Osteocyte (in vitro differentiated cells): ENCODE results near the gene OPCML. TPM values are rescaled to one million over a fixed set of nuclear protein-coding genes. Genes with fewer than 3 reads are reported as not detected.

Experiments used
- DNase-seq: peaks from one replicate; pipeline ENCODE4 v3.0.0; 2021; ENCODE audit warnings: mixed read lengths; ENCODE audit not compliant: unreplicated experiment; ENCODE audit errors: extremely low spot score
- H3K27ac Mint-ChIP-seq: one replicate; pipeline ENCODE4 v1.8.0; 2021; ENCODE audit warnings: mild to moderate bottlenecking, mixed read lengths; ENCODE audit not compliant: unreplicated experiment
- H3K27me3 Mint-ChIP-seq: one replicate; pipeline ENCODE4 v1.8.0; 2021; ENCODE audit warnings: mixed read lengths; ENCODE audit not compliant: unreplicated experiment
- H3K36me3 Mint-ChIP-seq: one replicate; pipeline ENCODE4 v1.8.0; 2021; ENCODE audit warnings: mixed read lengths; ENCODE audit not compliant: unreplicated experiment
- H3K4me1 Mint-ChIP-seq: one replicate; pipeline ENCODE4 v1.8.0; 2021; ENCODE audit warnings: mixed read lengths; ENCODE audit not compliant: unreplicated experiment
- H3K4me3 Mint-ChIP-seq: one replicate; pipeline ENCODE4 v1.8.0; 2021; ENCODE audit warnings: mild to moderate bottlenecking, moderate library complexity, mixed read lengths; ENCODE audit not compliant: unreplicated experiment
- H3K9me3 Mint-ChIP-seq: one replicate; pipeline ENCODE4 v1.8.0; 2021; ENCODE audit warnings: mixed read lengths; ENCODE audit not compliant: unreplicated experiment
- CTCF ChIP-seq: fragments of 200-600 bp; sonication (generic); IDR thresholded peaks from 2 replicates; pipeline ENCODE4 v1.5.0; 2021; ENCODE audit warnings: antibody characterized with exemption, mild to moderate bottlenecking, moderate library complexity
- total RNA-seq: library from RNA; stranded (reverse); gene quantifications from 2 replicates; pipeline ENCODE4 v1.2.1, GENCODE V29; 2021

OPCML gene
- total RNA-seq, 1 donor from 2014 or later = 0.11 TPM

DNA sequence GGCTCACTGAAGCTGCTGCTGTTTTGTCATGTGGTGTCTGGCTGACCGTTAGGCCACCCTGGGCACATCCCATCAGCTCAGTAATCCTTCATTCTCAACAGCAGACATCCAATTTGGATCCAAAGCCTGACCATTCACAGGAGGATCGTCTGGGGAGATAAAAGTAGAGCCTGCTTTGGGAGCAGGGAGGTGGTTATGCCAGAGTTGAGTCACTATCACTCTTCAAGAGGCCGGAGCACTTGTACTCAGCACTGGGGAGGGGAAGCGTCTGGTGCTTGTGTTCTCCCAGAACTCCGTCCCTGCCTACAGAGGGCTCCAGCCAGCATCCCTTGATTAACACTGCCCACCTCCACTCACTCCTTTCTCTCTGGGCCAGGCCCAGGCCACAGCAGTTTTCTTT is 382.6 kb downstream of the OPCML start:
- Mint-ChIP-seq H3K9me3 (no peaks in the 10 kb centered on the region), H3K36me3 (no peaks in the 10 kb centered on the region), H3K27ac (no peak overlapping the region), H3K4me3 (no peak overlapping the region), H3K4me1 (no peaks in the 10 kb centered on the region), H3K27me3 (no peaks in the 10 kb centered on the region)
- no peak for TF ChIP-seq CTCF
- no peak for DNase-seq

- no peak for TF ChIP-seq CTCF
- Mint-ChIP-seq H3K9me3 (no peaks in the 10 kb centered on the region), H3K27me3 (no peaks in the 10 kb centered on the region), H3K4me1 (no peaks in the 10 kb centered on the region), H3K4me3 (no peak overlapping the region), H3K27ac (no peak overlapping the region), H3K36me3 (no peaks in the 10 kb centered on the region)
- no peak for DNase-seq
Measured at GRCh38 chr11:133147625-133148024, 384.7 kb downstream of the OPCML start.

DNA sequence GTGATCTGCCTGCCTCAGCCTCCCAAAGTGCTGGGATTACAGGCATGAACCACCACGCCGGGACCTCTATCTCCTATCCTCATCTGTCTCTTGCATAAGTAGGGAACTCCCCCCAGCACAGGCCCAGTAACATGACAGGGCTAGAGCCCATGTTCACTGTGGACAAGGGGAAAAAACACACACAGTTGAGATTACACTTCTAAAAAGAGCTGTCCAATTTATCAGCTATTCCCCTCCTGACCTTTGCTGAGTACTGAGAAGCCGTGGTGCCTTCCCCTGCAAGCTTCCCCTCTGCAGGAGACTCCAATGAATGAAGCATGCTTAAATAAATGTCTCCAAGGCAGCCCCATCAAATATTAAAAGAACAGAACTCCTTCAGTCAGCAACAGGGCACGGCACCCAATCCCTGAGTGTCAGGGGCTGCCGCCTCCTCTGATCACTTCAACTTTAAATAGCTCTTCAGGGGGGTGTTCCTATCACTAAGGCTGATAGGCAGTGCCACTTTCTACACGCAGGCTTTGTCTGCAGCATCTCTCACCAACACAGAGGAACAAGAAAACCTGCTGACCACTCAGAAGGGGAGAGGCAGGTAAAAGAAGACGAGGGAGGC is 385.5 kb downstream of the OPCML start:
- DNase-seq = no peak
- no peak overlapping the region for H3K27ac Mint-ChIP-seq
- no peak for TF ChIP-seq CTCF
- H3K4me3 Mint-ChIP-seq = no peak overlapping the region
- no peaks in the 10 kb centered on the region for H3K36me3 Mint-ChIP-seq
- H3K27me3 Mint-ChIP-seq = no peaks in the 10 kb centered on the region
- H3K4me1 Mint-ChIP-seq = no peaks in the 10 kb centered on the region
- H3K9me3 Mint-ChIP-seq = no peaks in the 10 kb centered on the region

- Mint-ChIP-seq H3K27ac (no peak overlapping the region), H3K36me3 (no peaks in the 10 kb centered on the region), H3K9me3 (no peaks in the 10 kb centered on the region), H3K4me1 (no peaks in the 10 kb centered on the region), H3K4me3 (no peak overlapping the region), H3K27me3 (peaks cover 4% of the 10 kb centered on the region)
- DNase-seq = no peak
- TF ChIP-seq CTCF = no peak
Measured at GRCh38 chr11:133137939-133138338, 394.4 kb downstream of the OPCML start.

GRCh38 chr11:133137270-133137669 is 395.0 kb downstream of the OPCML start:
- H3K4me1 Mint-ChIP-seq = no peaks in the 10 kb centered on the region
- no peak for DNase-seq
- no peaks in the 10 kb centered on the region for H3K9me3 Mint-ChIP-seq
- peaks cover 4% of the 10 kb centered on the region for H3K27me3 Mint-ChIP-seq
- no peak overlapping the region for H3K4me3 Mint-ChIP-seq
- TF ChIP-seq CTCF = no peak
- H3K27ac Mint-ChIP-seq = no peak overlapping the region
- H3K36me3 Mint-ChIP-seq = no peaks in the 10 kb centered on the region
